Esophagus (tissue), 2 donors: Measurements from ENCODE around the gene GOSR1. TPM values are rescaled to one million over a fixed set of nuclear protein-coding genes. Genes with fewer than 3 reads are reported as not detected.
"Not testable (repeated sequence)": the region's sequence is repeated elsewhere in the genome, so short reads cannot be mapped to it uniquely, and the experiment has no call there.

Source experiments
- H3K27ac ChIP-seq, 2 donors: one replicate each; pipeline ENCODE4 v1.5.1; 2013; ENCODE audit warnings: low read depth in 2 of 2, mild to moderate bottlenecking in 2 of 2, inconsistent platforms in 1 of 2, low read length in 1 of 2, moderate library complexity in 1 of 2
- H3K27me3 ChIP-seq, 2 donors: one replicate each; pipeline ENCODE4 v1.6.1; 2013; ENCODE audit warnings: low read length in 2 of 2, control low read depth in 1 of 2, mild to moderate bottlenecking in 1 of 2; ENCODE audit not compliant: insufficient read depth in 2 of 2, control insufficient read depth in 1 of 2
- H3K36me3 ChIP-seq, 2 donors: one replicate each; pipeline ENCODE4 v1.6.1; 2013; ENCODE audit warnings: low read length in 1 of 2; ENCODE audit not compliant: control insufficient read depth in 2 of 2, insufficient read depth in 2 of 2
- H3K4me1 ChIP-seq, 2 donors: one replicate each; pipeline ENCODE4 v1.6.1; 2013; ENCODE audit warnings: low read length in 1 of 2; ENCODE audit not compliant: control insufficient read depth in 2 of 2, insufficient read depth in 2 of 2
- H3K4me3 ChIP-seq, 2 donors: one replicate each; pipeline ENCODE4 v1.5.1; 2013; ENCODE audit warnings: low read length in 2 of 2, mild to moderate bottlenecking in 2 of 2, low read depth in 1 of 2, moderate library complexity in 1 of 2
- H3K9me3 ChIP-seq, 2 donors: one replicate each; pipeline ENCODE4 v1.6.1; 2013; ENCODE audit warnings: mild to moderate bottlenecking in 2 of 2, low read depth in 1 of 2, low read length in 1 of 2, moderate library complexity in 1 of 2; ENCODE audit not compliant: control insufficient read depth in 2 of 2, insufficient read depth in 1 of 2
- WGBS, 2 donors: extraction: QIAGEN DNeasy Blood & Tissue Kit; methylation state at CpG; one replicate each; pipeline ENCODE4 v1.1.7; 2013; 5-methylcytosine and 5-hydroxymethylcytosine counted together
- polyA plus RNA-seq, 2 donors: library from polyadenylated mRNA; stranded (reverse); fragments of 200-250 nt; gene quantifications; one replicate each; pipeline ENCODE4 v1.2.3, GENCODE V29; 2013
- donor health status: healthy with polysubstance abuse.
- donor health status: Bipolar disorder and iron deficiency.

GOSR1 gene
- polyA plus RNA-seq, 2 donors = 9.8 to 14.5 TPM

DNA sequence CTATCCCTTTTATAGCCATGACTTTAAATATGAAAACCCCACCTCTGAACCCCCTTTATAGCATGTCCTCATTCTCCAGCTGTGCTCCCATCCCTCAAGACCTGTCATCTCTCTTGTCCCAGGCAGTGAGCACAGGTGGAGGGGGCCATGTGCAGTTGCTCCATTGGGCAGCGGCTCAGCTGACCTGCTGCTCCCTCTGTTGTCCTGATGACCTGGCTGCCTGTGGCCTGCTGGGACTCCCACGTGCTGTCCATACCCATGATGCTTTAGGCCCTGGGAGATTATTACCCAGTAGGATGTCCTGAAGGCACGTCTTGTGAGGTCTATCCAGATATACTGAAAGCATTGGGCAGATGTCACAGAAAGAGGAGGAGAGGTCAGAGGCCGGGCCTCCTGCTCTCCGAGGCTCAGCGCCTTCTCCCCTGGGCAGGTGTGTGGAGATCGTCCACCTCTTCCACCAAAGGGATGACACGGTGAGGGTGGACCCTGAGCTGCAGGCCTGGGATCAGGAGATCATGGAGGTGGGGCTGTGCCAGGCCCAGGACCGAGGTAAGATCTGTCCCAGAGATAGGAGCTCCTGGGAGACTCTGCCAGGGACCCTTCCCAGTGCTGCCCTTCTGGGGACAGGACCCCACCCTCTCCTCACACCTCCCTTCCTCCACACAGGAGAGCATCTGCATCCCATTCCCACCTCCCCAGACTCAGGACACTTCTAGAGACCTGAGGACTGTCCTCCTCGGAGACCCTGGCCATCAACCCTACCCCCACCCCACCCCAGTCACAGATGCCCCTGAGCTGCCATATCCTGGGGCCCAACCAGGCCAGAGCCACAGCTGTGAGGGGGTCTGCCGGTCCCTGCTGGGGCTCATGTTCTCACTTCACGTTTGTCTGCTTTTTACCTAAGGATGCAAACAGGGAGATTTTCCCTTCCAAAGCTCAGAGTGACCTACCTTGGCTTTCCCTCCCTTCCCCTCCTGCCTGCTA is 58.0 kb downstream of the GOSR1 start:
- WGBS, 2 donors = 80 to 84% methylated on average over 12 of the region's 12 CpGs
- Histone ChIP-seq H3K9me3 (no peaks in the 10 kb centered on the region), H3K36me3 (no peaks in the 10 kb centered on the region), H3K4me1 (no peaks in the 10 kb centered on the region), H3K4me3 (no peak overlapping the region), H3K27ac (no peak overlapping the region), H3K27me3 (no peaks in the 10 kb centered on the region)

DNA sequence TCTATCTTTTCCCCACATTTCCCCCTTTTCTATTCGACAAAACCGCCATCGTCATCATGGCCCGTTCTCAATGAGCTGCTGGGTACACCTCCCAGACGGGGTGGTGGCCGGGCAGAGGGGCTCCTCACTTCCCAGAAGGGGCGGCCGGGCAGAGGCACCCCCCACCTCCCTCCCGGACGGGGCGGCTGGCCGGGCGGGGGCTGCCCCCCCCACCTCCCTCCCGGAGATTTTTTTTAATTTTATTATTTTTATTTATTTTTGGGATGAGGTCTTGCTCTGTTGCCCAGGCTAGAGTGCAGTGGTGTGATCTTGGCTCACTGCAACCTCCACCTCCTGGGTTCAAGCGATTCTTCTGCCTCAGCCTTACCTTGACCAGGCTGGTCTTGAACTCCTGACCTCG is 59.6 kb downstream of the GOSR1 start:
- not testable (repeated sequence) for H3K9me3 ChIP-seq, H3K27me3 ChIP-seq, H3K4me3 ChIP-seq, H3K4me1 ChIP-seq, H3K27ac ChIP-seq, H3K36me3 ChIP-seq
- 93 to 95% methylated on average over 16 of the region's 16 CpGs for WGBS, 2 donors

DNA sequence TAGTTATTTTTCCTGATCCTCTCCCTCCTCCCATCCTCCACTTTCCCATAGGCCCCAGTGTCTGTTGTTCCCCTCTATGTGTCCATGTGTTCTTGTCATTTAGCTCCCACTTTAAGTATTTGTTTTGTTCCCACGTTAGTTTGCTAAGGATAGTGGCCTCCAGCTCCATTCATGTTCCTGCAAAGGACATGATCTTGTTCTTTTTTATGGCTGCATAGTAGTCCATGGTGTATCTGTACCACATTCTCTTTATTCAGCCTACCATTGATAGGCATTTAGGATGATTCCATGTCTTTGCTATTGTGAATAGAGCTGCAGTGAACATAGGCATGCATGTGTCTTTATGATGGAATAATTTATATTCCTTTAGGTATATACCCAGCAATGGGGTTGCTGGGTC is 60.5 kb downstream of the GOSR1 start:
- not testable (repeated sequence) for H3K27ac ChIP-seq, H3K4me3 ChIP-seq, H3K4me1 ChIP-seq, H3K36me3 ChIP-seq, H3K27me3 ChIP-seq, H3K9me3 ChIP-seq
- WGBS, 2 donors = 78 to 79% methylated on average over 1 of the region's 1 CpG

DNA sequence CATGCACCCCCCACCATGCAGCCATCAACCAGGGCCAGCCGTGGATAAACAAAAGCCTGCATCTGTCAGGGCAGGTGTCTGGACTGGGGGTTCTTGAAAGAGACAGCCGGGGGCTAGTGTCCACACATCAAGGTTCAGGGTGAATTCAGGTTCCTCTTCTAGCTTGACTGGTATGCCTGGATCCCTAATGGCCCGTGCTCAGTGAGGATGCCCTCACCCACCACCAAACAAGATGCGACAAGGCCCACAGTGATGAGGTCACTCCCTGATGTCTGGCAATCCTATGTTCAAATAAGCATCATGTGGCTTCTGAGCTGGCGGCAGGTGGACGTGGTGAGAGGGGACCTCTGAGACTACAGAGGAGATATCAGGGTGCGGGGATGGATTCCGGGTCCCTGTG is 64.6 kb downstream of the GOSR1 start:
- Histone ChIP-seq H3K9me3 (no peaks in the 10 kb centered on the region), H3K4me3 (no peak overlapping the region), H3K27me3 (no peaks in the 10 kb centered on the region), H3K36me3 (no peaks in the 10 kb centered on the region), H3K27ac (no peak overlapping the region), H3K4me1 (peaks cover 0 to 2% of the 10 kb centered on the region in 2 donors)
- WGBS, 2 donors = 85 to 88% methylated on average over 8 of the region's 8 CpGs

DNA sequence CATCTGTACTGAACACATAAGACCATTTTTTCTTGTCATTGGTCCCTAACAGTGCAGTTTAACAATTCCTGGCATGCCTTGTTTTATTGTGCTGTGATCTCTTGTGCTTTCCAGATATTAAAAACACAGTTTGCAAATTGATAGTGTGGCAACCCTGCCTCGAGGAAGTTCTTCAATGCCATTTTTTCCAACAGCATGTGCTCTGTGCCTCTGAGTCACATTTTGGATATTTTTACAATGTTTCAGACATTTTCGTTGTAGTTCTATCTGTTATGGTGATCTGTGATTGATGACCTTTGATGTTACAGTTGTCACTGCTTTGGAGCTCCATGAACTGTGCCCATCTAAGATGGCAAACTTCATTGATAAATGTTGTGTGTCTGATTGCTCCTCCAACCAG is 66.2 kb downstream of the GOSR1 start:
- Histone ChIP-seq H3K4me1 (peaks cover 0 to 2% of the 10 kb centered on the region in 2 donors), H3K27me3 (no peaks in the 10 kb centered on the region), H3K27ac (no peak overlapping the region), H3K36me3 (no peaks in the 10 kb centered on the region), H3K4me3 (no peak overlapping the region), H3K9me3 (no peaks in the 10 kb centered on the region)
- WGBS, 2 donors = 39 to 56% methylated on average over 2 of the region's 2 CpGs

DNA sequence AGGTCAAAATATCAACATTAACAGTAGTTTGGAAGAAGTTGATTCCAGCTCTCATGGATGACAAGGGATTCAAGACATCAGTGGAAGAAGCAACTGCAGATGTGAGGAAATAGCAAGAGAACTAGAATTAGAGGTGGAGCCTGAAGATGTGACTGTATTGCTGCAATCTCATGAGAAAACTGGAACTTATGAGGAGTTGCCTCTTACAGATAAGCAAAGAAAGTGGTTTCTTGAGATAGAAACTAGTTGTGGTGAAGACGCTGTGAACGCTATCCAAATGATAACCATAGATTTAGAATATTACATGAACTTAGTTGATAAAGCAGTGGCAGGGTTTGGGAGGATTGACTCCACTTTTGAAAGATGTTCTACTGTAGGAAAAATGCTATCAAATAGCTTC is 67.8 kb downstream of the GOSR1 start:
- H3K4me3 ChIP-seq = no peak overlapping the region
- H3K27ac ChIP-seq = no peak overlapping the region
- no peaks in the 10 kb centered on the region for H3K9me3 ChIP-seq
- no peaks in the 10 kb centered on the region for H3K27me3 ChIP-seq
- peaks cover 0 to 2% of the 10 kb centered on the region in 2 donors for H3K4me1 ChIP-seq
- H3K36me3 ChIP-seq = no peaks in the 10 kb centered on the region
- 87 to 90% methylated on average over 2 of the region's 2 CpGs for WGBS, 2 donors

DNA sequence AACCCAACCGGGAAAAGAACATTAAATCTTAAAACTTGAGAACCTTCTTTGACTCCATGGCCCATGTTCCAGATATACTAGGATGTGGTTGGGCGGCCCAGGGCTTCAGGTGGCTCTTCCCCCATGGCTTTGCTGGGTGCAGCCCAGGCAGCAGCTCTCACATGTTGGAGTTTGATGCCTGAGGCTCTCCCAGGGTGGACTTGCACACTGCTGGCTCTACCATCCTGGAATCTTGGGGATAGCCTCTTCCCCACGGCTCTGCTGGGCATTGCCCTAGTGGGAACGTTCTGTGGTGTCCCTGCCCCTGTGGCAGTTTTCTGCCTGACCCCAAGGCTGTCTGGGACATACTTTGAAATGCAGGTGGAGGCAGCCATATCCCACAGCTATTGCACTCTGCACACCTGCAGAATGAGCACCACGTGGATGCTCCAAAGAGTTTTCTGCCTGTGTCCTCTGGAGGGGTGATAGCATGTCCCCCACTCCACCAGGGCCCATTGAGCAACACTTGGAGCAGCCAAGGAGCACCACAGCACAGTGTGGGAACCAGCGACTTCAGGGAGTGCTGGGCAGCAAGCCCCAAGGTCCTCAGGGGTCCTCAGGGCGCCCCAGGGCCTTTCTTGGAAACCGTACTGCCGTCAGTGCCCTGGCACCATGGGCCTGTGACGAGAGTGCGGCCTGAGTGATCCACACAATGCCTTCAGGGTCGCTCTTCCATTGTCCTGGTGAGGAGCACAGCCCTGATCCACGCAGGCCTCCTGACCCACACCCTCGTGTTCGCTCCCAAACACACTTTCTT is 70.8 kb downstream of the GOSR1 start:
- no peak overlapping the region for H3K4me3 ChIP-seq
- no peaks in the 10 kb centered on the region for H3K36me3 ChIP-seq
- no peaks in the 10 kb centered on the region for H3K9me3 ChIP-seq
- peaks cover 3 to 5% of the 10 kb centered on the region in 2 donors for H3K4me1 ChIP-seq
- H3K27ac ChIP-seq = no peak overlapping the region
- WGBS, 2 donors = 90 to 92% methylated on average over 15 of the region's 15 CpGs
- no peaks in the 10 kb centered on the region for H3K27me3 ChIP-seq

DNA sequence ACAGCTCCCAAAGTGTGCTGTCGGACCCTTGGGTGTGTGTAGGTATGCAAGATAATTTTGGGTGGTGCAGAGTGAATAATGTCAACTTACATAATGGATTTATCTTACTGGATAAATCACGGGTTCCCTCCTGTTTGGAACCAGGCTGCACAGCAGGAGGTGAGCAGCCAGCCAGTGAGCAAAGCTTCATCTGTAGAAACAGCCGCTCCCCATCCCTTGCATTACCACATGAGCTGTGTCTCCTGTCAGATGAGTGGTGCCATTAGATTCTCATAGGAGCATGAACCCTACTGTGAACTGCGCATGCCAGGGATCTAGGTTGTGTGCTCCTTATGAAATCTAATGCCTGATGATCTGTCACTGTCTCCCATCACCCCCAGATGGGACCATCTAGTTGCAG is 72.0 kb downstream of the GOSR1 start:
- 92 to 93% methylated on average over 4 of the region's 4 CpGs for WGBS, 2 donors
- H3K4me3 ChIP-seq, H3K9me3 ChIP-seq, H3K27me3 ChIP-seq, H3K27ac ChIP-seq, H3K36me3 ChIP-seq, H3K4me1 ChIP-seq: not testable (repeated sequence)

DNA sequence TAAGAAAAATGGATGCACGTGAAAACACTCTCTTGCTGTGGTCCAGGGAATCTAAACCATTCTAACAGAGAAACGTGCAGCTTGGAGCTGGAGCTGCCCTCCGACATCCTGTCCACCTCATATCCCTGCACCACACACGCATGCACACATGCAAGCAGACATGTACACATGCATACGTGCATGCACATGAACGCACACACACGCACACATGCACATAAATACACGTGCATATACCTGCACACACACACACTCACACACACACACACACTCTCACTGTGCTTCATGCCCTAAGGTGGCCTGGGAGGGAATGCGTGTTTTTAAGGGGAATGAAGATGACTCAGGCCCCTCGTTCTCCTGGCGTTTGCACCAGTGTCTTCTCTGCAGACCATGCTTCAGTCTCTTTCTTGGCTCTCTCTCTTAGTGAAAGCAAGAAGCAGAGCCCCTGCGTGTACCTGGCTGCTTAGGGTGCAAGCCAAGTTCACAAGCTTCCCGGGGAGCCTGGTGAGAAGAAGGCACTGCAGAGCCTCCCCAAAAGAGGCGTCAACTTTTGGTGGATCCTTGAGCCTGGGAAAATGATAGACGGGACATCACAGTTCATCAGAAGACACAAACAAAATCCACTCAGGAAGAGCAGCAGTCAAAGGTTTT is 72.8 kb downstream of the GOSR1 start:
- H3K27me3 ChIP-seq = no peaks in the 10 kb centered on the region

More for the DNA sequence above, 72.8 kb downstream of the GOSR1 start:
- no peaks in the 10 kb centered on the region for H3K9me3 ChIP-seq
- H3K36me3 ChIP-seq = no peaks in the 10 kb centered on the region
- WGBS, 2 donors = 82 to 86% methylated on average over 15 of the region's 15 CpGs
- no peak overlapping the region for H3K27ac ChIP-seq
- no peak overlapping the region for H3K4me3 ChIP-seq
- peaks cover 3 to 5% of the 10 kb centered on the region in 2 donors for H3K4me1 ChIP-seq
